NCI-H2081 (cell line): ENCODE results near the gene FBXO5.
"Not testable (repeated sequence)": the region's sequence is repeated elsewhere in the genome, so short reads cannot be mapped to it uniquely, and the experiment has no call there.

Experiments used
- DNase-seq, 2 experiments: peaks; one replicate each; lab custom pipeline; 2025; lab: John Stamatoyannopoulos, UW

The FBXO5 gene, protein sequence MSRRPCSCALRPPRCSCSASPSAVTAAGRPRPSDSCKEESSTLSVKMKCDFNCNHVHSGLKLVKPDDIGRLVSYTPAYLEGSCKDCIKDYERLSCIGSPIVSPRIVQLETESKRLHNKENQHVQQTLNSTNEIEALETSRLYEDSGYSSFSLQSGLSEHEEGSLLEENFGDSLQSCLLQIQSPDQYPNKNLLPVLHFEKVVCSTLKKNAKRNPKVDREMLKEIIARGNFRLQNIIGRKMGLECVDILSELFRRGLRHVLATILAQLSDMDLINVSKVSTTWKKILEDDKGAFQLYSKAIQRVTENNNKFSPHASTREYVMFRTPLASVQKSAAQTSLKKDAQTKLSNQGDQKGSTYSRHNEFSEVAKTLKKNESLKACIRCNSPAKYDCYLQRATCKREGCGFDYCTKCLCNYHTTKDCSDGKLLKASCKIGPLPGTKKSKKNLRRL

DNA sequence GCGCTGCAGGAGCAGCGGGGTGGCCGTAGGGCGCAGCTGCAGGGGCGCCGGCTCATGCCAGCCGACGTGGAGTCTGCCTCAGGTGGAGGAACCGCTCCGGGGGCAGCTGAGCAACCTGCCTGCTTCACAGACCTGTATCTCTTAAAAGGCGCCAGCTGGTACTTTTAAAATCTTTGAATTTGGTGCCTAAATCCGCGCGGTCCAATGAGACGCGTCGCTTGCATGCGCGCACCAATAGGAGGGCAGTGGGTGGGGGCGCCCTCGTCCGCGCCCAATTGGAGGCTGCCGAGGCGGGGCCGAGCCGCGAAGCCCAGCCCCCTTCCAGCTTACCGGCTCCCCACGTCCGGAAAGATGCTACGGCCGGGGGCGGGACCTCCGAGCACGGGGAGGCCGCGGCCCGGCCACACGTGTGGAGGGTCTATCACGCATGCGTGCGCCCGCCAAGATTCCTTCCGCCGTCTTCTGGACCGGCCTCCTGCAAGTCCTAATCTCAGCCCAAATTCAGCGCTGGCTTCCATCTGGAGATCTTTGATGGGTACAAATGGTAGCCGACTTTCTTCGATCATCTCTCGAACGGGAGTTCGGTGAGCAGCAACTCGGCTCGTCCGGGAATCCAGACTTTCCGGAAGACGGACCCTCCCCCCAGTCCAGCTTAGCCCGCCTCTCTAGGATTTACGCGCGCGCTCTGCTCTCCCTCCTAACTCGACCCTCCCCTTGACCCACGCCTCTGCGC, at the start of gene FBXO5:
FBXO5 (minus strand) TSS at position 138 of the 733 bp plus-strand sequence; CDS start at position 56, 82 bp downstream.
- DNase-seq = peak; percentile 94 to 95

DNA sequence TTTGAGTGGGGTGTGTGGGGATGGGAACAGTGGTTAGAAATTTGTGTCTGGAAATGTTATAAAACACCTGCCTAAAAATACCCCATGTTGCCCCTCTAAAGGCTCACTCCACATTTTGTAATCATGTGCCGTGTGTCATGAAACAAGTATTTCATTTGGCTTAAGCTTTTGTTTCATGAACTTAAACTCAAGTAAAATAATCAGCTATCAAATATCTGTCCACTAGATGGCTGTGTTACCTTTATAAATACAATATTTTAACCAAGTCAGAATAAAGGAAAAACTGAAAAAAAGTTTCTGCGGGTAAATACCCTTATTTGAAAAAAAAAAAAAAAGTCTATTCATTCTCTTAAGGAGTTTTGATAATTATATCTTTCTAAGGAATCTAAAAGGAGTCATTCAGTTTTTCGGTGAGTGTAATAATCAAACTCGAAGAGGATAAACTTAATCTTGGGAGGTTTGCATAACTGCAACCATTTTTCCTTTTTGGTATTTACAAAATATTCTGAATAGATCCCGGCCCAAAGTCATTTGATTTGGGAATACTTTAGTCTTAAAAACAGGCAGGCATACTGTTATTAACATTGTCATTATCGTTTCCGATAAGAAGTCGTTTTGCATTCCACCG, 49.5 kb upstream of the FBXO5 start:
- no peak for DNase-seq

- DNase-seq = no peak
These were observed 48.6 kb upstream of the FBXO5 start for GRCh38 chr6:153031335-153031955.

- no peak for DNase-seq
These were observed 46.1 kb upstream of the FBXO5 start for GRCh38 chr6:153028963-153029362.

DNA sequence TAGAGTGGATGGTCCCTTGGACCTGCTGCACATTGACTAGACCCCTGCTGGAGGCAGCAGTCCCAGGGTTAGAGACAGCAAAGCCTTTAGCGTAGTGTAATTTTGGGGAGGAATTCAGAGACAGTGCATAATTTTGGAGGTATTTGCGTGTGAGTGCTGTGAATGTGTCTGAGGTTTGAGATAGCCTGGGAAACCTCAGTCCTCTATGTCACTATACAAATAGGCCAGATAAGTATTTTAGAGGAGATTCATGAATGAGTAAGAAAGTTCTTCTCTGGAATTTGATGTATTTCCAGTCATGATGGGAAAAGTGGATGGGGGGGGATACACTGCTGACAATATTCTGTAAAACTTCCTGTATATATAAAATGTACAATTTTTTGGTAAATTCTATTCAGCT, 45.4 kb upstream of the FBXO5 start:
- no peak for DNase-seq

GRCh38 chr6:153027480-153027879, 44.6 kb upstream of the FBXO5 start:
- DNase-seq = no peak

GRCh38 chr6:153024709-153025017, 41.8 kb upstream of the FBXO5 start:
- no peak for DNase-seq

DNA sequence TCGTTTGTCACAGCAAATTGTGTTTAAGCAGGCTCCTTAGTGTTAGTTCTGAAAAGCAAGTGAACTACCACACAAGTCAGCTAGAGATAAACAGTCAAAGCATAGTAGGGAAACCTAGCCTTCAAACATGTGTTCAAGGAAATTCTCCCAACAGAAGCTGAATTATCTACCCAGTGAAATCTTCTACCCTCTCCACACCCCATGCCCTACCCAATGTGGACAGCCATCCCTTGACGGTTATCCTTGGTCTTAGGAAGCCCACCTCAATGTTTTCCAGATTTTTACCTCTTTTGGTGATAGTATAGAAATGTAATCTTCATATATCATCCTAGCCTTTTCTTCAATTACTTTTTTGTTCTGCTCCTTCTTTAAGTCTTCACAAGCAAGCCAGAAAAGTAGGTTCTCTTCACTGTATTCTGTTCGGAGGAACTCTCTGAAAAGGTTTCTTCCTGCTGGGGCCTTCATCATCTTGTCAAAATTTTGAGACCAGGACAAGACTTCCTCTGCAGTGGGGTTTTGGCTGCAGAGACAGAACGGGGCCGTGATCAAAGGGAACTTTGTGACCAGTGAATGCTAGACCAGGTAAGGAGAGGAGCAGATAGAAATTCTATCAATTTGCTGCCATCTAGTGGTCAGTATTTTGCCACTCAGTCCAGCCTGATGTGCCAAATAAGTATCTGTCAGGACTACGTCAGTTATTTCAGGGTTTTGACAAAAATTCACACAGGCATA, 41.3 kb upstream of the FBXO5 start:
- peak; percentile 44 to 50 for DNase-seq

GRCh38 chr6:153018355-153018754, 35.5 kb upstream of the FBXO5 start:
- no peak for DNase-seq

- no peak for DNase-seq
These were observed 34.0 kb upstream of the FBXO5 start for GRCh38 chr6:153016846-153017245.

DNA sequence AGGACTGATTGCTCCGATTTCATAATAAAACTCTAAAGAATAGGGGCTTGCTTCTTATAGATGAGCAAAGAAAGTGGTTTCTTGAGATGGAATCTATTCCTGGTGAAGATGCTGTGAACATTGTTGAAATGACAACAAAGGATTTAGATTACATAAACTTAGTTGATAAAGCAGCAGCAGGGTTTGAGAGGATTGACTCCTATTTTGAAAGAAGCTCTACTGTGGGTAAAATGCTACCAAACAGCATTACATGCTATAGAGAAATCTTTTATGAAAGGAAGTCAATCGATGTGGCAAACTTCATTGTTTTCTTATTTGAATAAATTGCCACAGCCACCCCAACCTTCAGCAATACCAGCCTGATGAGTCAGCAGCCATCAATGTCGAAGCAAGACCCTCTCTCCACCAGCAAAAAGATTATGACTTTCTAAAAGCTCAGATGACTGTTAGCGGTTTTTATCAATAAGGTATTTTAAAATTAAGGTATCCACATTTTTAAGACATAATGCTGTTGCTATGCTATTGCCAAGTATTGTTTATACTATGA, 32.3 kb upstream of the FBXO5 start:
- no peak for DNase-seq

DNA sequence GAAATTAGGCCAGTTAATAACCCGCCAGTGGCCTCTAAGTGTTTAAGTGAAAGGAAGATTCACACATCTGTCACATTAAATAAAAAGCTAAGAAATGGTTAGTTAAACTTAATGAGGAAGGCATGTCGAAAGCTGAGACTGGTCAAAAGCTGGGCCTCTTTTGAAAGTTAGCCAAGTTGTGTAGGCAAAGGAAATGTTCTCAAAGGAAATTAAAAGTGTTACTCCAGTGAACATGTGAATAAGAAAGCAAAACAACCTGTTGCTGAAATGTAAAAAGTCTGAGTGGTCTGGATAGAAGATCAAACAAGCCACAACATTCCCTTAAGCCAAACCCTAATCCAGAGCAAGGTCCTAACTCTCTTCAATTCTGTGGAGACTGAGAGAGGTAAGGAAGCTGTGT, 30.6 kb upstream of the FBXO5 start:
- no peak for DNase-seq

DNA sequence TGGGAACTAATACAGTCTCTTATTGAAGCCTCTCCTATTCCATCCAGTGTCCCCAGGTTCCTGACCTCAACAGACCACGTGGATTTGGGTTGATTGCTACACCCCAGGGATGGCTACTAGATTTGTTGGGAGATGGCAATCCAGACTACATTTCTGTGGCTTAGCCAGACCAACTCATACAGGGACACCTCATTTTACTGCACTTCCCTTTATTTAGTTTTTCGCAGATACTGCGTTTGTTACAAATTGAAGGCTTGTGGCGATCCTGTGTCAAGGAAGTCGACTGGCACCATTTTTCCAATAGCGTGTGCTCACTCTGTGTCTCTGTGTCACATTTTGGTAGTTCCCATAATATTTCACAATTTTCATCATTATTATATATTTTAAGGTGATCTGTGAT, 30.0 kb upstream of the FBXO5 start:
- DNase-seq = no peak

GRCh38 chr6:153003366-153003690, 20.5 kb upstream of the FBXO5 start:
- DNase-seq = no peak

DNA sequence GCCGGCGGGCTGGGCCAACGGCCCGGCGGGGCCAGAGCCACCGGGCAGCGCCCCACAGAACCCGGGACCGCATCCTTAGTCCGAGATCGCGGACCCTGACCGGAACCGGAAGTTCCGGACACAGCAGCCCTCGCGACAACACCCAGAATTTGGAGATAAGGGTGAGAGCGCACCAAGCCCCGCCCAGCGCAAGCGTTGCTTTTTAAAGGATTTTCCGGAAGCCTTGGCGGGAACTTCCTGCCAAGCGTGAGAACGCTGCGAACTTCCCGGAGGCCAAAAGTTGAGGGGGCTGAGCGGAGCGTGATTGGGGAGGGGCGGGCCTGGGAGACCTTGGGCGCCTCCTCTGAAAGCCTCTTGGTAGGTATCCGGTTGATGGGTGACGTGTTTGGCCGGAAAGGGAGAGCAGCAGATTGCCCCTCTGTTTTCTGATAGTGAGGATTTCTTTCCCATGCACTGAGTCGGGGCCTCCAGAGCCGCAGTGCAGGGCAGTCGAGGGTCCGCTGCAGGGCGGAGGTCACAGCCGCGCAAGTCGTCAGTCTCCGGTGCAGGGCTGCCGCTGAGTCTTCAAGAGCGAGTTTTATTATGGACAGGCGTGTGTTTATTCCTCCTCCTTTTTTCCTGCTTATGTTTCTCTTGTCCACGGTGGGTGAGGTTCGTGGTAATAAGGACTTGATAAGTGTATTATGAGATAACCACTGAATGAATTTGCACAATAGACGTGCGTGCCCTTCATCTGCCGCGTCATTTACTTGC, 19.9 kb upstream of the FBXO5 start, which contains the start of gene MTRF1L:
MTRF1L (minus strand) TSS at position 97 of the 753 bp plus-strand sequence; CDS start at position 73, 24 bp downstream.
- peak; percentile 89 to 93 for DNase-seq

GRCh38 chr6:153001767-153002612, 19.1 kb upstream of the FBXO5 start:
- DNase-seq = no peak

- DNase-seq = not testable (repeated sequence)
These were observed 17.9 kb upstream of the FBXO5 start for GRCh38 chr6:153000790-153001189.

DNA sequence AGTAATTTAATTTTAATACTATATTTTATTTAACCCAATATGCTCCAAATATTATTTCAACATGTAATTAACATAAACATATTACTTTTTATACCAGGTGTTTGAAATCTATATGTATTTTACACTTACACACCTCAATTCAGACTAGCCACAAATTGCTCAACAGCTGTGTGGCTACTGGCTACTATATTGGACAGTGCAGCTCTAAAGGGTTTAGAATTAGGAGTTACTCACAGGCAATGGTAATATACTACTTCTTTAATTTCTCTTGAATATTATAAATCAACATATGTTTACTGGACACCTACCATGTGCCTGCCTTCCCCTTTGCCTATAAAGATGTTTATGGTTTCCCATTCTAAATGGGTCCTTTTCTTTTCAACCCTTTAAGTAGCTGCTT, 17.4 kb upstream of the FBXO5 start:
- DNase-seq = no peak

- DNase-seq = not testable (repeated sequence)
These were observed 16.7 kb upstream of the FBXO5 start for GRCh38 chr6:152999538-152999937.

DNA sequence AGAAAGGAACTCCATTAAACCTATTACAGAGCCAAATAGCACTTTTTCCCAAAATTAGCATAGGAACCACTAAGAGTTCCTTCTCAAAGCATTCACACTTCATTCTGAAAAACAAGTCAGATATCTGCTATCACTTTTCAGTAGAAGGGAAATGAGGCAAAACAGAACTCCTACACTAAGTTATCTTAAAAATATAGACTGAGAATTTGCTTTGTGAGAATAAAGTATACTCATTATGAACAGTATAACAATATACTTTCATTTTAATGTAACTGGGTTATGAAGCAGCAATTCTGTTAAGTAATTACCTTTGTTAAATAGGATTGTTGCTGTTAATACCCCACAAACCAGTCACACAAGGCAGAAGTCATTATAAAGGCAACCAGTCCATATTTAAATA, 11.0 kb upstream of the FBXO5 start:
- no peak for DNase-seq
